GDM1 (cell line): ENCODE measurements around the gene TRDMT1.

Experiments used
- DNase-seq: peaks from one replicate; lab custom pipeline; 2025; lab: John Stamatoyannopoulos, UW

Gene TRDMT1, protein sequence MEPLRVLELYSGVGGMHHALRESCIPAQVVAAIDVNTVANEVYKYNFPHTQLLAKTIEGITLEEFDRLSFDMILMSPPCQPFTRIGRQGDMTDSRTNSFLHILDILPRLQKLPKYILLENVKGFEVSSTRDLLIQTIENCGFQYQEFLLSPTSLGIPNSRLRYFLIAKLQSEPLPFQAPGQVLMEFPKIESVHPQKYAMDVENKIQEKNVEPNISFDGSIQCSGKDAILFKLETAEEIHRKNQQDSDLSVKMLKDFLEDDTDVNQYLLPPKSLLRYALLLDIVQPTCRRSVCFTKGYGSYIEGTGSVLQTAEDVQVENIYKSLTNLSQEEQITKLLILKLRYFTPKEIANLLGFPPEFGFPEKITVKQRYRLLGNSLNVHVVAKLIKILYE

DNA sequence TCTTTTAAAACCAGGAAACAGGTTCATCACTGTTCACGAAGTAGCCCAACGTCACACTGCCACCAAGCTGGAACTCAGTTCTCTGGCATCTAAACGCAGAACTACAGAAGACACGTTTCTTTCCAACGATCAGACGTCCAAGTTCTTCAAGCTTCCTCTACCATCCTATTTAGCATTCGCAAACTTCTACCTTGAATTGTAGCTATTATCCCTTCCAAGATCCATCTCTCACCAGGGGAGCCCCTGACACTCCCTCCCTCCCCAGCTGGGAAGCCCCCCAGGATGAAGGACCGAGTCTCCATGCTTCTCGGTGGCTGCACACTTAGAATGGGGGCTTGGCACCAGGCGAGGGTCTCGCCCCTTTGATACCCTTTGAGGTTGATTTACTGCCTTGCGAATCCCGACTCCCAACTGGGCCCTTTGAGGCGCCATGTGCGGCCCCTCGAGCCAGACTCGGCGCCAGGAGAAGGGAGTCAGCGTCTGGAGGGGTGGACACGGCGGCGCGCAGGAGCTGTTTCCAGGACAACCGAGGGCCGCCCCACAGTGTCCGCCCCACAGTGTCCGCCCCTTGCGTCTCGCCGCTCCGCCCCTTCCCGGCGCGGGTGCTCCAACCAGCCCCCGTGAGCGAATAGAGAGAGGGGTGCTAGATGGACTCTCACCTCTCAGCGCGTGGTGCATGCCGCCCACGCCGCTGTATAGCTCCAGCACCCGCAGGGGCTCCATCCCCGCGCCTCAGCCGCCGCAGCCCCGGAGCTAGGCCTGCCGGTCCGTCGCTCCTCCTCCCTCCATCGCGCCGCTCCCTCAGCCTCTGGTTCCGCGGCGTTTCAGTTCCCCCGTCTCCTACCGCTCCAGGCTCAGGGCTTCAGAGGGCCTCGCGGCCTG lies at the start of gene TRDMT1:
Gene TRDMT1 (minus strand): TSS at position 761 of the 882 bp plus-strand sequence. CDS start 38 bp downstream, at position 723.
- DNase-seq: peak; percentile 89

DNA sequence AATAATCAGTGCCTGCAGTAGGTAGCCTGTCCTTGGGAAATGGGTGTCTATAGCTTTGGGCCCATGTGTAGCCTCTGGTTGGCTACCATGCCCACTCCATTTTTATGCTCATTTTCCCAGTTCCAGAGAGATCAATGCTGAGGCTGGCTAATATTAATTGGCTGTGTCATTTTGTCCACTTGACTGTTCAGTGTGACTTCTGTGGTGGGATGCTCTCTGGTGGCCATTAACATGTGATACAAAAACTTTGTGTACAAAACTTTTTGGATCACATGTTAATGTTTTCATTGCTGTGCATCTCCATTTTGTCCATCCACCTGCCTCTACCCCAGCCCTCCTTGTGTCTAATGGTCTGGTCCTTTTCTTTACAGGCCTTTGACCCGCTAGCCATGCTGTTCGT lies 49.3 kb upstream of the TRDMT1 start:
- DNase-seq: no peak

DNA sequence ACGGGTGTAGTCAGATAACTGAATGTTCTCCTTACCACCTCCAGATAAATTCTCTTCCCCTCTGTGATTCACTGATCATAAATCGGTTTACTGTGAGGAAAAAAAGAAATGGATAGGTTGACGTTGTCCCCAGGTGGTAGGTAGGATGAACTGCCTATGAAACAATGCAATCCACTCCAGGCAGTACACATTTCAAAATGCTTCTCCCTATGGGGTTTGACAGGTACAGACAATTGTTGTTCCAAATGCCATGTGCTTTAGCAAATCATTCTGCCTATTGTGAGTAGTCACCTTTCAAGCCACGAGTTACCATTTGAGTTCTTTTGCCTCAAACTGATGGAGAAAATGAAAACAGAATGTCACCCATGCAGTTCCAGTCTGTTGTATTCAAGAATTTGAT lies 48.3 kb upstream of the TRDMT1 start:
- DNase-seq: no peak

DNA sequence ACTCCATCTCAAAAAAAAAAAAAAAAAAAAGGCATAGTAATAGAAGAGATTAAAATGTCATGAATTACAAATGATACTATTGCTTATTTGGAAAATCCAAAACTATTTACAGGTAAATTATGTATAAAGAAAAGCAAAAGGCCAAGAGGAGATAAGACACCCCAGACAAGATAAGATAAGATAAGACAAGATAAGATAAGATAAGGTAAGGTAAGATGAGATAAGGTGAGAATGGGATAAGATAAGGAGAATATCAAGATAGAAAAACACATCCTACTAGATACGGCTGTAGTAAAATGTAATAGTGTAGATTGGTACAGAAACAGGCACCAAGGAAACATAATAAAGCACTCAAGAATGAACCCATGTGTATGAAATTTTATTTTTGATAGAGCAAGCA lies 47.5 kb upstream of the TRDMT1 start:
- DNase-seq: no peak

DNA sequence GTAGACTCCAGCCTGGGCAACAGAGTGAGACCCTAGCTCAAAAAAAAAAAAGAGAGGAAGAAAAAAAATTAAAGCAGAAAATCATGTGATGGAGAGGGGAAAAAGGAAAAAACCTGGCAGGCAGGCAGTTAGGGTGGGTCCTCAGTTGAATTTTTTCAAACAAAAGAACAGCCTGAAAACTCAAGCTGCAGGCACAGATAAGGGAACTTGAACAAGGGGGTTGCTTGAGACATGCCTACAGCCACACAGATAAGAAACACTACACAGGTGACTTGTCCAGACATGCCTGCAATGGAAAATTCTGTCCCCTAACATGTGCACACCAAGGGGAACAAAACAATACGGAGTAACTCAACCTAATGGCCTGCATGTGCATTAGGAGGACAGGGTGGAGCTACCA lies 45.7 kb upstream of the TRDMT1 start:
- no peak for DNase-seq

DNA sequence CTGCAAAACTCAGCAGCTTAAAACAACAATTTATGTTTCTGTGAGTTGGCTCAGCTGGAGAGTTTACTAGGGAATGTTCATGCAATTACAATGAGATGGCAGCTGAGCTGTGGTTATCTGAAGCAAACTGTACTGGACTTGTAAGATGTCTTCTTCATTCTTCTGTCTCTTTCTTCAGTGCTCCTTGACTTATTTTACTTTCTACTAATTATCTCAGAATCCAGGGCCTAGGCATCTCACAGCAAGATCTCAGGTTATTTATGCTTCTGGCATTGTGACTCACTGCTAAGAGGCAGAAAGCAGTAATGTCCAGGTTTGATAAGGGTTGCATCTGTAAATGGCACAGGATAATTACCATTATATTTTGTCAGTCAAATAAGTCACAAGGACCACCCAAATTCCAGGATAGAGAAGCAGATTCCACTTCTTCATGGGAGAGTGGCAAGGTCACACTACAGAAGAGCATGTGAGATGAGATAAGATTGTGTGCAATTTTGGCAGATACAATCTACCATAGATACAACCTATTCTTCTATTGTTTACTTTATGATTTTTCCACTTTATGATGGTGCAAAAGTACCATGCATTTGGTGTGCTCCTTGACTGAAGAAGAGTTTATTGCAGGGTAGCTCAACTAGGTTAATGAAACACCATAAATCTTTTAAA lies 43.4 kb upstream of the TRDMT1 start:
- no peak for DNase-seq

DNA sequence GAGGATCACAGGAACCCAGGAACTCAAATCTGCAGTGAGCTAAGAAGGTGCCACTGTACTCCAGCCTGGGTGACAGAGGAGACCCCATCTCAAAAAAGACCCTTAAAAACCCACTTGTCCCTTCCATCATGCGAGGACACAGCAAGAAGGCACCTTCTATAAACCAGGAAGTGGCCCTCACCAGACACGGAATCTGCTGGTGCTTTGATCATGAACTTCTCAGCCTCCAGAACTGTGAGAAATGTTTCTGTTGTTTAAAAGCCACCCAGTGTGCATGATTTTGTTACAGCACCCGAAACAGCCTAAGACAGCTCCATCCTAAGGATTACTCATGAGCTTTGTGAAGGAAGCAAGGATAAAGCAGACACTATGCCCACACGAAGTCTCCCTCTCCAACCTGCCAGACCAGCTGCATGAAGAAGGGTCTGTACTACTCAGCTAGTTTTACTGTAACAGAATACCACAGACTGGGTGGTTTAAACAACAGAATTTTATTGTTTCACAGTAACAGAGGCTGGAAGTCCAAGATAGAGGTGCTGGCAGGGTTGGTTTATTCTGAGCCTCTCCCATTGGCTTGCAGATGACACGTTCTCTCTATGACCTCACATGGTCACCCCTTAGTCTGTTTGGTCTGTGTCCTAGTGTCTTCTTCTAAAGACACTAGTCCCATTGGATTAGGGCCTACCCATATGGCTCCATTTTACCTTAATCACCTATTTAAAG lies 40.3 kb upstream of the TRDMT1 start:
- no peak for DNase-seq

DNA sequence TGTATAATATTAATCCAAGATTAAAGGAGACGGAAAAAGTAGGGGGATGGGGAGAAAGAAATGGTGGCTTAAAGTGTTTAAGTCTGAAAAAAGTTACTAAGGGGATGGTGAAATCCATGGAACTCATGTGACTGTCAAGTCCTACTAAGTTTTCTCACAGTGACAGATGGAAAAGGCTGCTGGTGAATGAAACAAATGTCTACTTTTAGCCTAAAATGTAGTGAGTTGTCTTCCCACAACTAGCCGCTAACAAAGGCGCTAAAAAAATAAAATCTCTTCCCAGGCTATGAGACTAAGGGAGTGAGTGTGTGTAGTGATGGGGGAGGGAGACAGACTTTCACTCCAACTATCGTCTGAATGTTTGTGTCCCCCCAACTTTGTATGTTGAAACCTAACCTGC lies 39.1 kb upstream of the TRDMT1 start:
- no peak for DNase-seq

DNA sequence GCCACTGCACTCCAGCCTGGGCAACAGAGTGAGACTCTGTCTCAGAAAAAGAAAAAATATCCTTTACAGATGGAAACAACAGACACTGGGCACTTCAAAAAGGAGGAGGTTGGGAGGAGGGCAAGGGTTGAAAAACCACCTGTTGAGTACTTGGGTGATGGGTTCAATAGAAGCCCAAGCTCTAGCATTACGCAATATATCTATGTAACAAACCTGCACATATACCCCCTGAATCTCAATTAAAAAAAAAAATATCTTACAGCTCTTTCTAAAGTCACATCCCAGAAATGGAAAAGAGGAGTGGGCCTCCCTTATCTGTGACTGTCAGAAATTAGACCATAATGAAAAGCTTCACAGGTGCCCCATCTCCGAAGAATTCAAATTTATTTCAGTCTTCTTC lies 38.6 kb upstream of the TRDMT1 start:
- DNase-seq: no peak

DNA sequence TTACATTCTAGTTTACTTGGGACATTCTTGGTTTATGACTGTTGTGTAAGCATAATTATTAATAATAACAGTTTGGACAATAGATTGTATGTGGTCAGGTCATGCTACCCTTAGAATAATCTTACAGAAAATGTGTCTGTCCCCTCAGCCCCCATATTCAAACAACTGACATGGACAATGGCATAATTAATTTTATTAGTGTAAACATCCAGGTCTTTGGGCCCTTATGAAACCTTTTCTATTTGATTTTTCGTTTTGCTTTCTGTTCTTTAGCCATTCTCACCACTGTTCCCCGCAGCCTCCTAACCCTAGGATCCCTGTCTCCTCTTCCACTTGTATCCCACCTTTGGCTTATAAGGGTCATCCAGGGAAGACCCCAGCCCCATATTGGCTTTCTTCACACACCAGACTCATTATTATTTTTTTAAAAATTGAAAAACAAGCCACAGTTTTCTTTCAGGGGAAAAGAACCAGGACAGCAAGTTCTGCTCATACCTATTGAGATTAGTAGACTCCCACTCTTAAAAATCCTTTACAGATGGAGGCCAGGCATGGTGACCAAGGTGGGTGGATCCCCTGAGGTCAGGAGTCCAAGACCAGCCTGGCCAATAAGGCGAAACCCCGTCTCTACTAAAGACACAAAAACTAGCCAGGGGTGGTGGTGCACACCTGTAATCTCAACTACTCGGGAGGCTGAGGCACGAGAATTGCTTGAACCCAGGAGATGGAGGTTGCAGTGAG lies 38.0 kb upstream of the TRDMT1 start:
- no peak for DNase-seq

DNA sequence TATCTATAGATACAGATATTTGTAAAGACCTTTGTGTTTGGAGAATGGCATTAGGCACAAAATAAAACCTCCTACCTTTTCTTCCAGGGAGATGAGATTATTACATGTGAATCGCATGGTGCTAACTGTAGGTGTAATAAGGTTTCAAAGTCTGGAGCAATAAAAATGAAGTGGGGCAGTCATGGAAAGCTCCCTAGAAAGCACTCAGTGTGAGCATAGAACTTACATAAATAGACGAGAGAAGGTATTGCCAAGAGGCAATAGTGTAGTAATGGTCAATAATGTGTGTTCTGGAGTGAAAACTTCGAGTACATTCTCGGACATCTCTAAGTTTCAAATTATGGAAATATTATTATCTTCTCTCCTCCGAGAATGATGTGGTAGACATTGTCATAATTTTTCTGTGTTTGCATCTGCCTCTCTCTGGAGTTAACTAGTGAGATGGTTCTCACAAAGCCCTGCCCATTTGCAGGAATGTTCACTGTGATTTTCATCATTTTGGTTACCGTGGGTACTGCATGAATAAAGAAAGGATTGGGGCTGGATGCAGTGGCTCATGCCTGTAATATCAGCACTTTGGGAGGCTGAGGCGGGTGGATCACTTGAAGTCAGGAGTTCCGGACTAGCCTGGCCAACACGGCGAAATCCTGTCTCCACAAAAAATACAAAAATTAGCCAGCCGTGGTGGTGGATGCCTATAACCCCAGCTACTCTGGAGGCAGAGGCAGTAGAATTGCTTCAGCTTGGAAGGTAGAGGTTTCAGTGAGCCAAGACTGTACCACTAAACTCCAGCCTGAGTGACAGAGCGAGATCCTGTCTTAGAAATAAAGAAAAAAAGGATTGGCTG lies 37.2 kb upstream of the TRDMT1 start:
- no peak for DNase-seq

DNA sequence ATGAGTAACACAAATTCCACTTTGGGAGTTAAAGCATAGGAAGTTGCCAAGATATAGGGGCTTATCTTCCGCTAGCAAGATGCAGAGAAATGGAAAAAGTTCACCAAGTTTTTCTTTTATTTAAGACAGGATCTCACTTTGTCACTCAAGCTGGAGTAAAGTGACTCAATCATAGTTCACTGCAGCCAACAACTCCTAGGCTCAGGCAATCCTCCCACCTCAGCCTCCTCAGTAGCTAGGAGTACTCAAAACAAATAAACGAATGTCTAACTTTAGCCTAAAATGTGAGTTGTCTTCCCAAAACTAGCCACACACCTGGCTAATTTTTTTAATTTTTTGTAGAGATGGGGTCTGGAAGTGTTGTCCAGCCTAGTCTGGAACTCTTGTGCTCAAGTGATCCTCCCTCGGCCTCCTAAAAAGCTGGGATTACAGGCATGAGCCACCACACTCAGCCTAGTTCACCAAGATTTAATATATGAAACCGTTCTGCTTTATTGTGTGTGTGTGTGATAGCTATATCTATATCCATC lies 36.5 kb upstream of the TRDMT1 start:
- DNase-seq: no peak

DNA sequence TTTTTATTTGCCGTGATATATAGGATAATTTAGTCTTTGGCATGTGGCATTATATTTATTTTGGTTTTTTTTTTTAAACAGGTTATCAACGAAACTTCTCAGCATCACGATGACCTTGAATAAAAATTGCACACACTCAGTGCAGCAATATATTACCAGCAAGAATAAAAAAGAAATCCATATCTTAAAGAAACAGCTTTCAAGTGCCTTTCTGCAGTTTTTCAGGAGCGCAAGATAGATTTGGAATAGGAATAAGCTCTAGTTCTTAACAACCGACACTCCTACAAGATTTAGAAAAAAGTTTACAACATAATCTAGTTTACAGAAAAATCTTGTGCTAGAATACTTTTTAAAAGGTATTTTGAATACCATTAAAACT lies 35.7 kb upstream of the TRDMT1 start:
- DNase-seq: no peak

DNA sequence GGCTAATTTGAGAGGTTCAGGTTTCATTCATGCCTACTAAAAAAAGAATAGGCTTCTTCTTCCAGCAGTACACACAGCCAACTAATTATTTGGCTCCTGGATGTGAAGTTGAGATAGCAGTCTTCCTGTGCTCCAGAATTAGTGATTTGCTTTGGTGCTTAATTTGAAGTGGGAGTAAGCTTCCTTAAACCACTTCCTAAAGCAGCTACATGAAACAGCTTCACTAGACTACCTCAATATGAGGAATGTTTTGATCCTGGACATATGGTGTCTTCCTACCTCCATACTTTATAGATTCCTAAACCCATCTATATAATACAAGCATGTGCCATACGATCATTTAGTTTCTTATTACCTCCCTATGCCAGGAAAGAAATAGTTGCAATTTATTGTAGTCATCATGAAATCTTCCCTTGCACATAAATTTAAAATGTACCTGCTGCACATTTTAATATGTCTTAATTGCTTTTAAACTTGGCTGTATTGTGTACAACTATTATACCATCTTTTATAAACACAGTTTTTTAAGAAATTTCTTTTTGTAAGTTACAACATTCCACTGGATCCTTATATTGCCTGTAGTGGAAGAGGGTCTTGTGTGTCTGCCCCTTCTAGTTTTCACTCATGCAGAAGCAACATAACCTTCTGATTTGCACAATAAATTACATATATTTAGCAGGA lies 35.1 kb upstream of the TRDMT1 start:
- no peak for DNase-seq

DNA sequence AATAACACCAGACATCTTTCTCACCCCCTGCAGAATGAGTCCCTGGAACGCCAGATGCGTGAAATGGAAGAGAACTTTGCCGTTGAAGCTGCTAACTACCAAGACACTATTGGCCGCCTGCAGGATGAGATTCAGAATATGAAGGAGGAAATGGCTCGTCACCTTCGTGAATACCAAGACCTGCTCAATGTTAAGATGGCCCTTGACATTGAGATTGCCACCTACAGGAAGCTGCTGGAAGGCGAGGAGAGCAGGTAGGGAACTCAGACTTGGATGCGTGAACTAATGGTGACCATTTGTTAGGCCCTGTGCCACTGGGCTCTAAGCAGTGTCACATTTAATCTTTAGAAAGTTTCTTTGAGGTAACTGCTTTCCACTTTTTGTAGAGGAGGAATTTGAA lies 33.7 kb upstream of the TRDMT1 start:
- no peak for DNase-seq

DNA sequence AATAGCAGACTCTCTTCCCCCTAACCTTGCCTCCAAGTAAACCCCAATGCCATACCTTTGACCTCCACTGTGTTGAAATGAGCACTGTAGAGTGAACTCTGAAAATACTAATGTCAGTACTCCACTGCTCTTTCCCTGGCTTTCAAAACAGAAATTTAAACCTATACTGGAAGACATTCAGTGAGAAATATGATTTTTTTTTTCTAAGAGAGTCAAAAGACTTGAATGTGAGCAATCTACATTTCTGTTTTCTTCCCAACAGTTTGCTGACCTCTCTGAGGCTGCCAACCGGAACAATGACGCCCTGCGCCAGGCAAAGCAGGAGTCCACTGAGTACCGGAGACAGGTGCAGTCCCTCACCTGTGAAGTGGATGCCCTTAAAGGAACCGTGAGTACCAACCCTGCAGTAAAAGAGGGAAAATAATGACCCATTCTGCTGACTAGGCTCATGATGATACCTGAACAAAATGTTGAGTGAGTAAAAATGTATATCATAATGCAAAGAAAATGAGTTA lies 33.0 kb upstream of the TRDMT1 start:
- DNase-seq: no peak

DNA sequence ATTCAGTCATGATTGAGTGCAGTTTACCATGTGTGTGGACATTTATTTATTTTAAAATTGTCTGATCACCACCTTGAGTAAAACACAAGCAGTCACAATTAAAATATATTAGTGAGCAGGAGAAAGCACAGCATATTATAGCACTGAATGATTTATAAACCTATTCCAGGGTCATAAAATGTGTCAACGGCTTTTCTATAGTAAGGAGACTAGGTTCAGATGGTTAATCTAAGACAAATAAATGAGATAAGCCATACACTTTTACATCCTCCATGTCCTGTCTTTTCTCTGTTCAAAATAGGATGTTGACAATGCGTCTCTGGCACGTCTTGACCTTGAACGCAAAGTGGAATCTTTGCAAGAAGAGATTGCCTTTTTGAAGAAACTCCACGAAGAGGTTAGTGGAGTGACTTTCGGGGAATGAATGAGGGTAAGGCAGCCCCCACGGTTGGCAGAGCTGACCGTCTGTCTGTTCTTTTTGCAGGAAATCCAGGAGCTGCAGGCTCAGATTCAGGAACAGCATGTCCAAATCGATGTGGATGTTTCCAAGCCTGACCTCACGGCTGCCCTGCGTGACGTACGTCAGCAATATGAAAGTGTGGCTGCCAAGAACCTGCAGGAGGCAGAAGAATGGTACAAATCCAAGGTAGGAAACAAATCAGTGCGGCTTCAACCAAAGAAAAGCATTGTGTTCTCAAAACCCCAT lies 32.0 kb upstream of the TRDMT1 start:
- DNase-seq: no peak

DNA sequence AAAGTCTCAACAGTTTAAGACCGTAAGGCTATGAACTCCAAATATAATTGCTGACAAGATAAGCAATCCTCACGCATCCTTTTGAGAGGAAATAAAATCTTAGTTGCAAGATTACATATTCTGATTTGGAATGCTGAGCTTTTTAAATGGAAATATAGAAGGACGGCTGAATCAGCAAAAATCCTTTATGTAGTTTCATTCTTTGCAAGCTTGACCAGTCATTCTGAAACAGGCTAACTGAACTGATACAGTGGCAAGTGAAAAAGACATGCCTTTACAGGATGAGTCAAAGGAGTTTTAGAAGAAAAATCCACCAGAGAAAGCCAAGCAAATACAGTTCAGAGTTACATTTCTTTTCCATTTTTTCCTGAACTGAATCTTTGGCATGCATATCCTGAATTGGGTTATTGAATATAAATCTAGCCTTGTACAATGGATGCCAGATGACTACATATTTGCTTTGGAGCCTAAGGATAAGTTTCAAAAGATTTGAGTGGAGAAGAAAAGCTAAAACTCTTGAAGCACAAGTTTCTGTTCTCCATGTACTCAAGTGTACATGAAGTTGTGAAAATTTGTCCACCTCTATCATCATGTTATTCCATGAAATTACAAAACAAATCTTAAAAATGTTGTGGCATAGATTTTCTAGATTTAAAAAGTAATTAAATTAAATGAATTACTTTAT lies 30.9 kb upstream of the TRDMT1 start:
- DNase-seq: no peak
